ELR (cell line): ENCODE data around the gene ZPBP2.
A peak's percentile ranks its signal among the peaks of the same experiment; 100 is the strongest.
"Not testable (repeated sequence)": the region's sequence is repeated elsewhere in the genome, so short reads cannot be mapped to it uniquely, and the experiment has no call there.

Experiments
- DNase-seq: peaks from one replicate; pipeline ENCODE4 v3.0.0-alpha.2; 2015; ENCODE audit warnings: low read depth

The ZPBP2 gene

GRCh38 chr17:39855911-39856649 is 11.9 kb upstream of the ZPBP2 start:
- DNase-seq, result not testable (repeated sequence)

DNA sequence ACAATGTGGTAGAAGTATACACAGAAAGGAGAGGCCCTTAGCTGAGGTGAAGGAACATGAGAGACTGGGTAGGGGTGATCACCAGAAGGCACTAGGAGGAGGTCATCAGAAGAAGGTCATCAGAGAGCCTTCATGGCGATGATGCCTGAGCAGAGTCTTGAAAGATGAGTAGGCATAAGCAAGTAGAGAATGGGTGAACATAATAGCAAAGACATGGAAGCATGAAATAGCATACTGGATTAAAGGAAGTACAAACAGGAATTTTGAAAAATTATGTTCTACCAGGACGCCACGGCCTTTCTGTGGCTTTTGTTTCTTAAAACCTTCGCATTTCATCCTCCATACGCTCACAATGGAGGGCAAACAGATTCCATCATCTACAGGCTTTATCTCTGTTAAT is 6.8 kb upstream of the ZPBP2 start:
- no peak for DNase-seq

DNA sequence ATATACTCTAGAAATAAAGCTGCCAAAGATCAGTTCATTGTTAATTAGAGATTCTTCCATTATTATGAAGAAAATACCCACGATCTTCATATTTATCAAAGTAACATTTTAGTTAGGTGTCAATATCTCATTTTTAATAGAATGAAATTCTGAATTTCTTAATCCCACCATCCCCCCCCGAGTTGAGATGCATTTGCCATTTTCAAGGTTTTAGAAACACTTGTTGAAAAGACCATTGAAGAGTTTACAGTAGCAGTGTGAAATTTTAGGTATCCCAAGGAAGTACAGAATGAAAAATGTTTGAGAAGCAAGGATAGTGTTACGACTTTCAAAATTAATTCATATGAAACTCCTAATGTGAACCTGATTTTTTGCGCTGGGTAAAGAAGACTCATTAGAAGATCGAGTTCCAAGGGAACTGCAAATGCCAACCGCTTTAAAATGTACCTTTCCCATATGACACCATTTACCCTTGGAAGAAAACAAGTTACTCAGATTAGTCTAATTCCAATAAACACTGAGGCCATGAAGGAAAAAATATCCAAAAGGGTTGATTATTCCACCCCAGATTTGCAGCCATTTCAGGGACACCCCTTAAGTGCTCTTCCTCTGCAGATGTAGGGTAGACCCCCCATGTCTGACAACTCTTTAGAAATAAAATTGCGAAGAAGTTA is 4.6 kb upstream of the ZPBP2 start:
- DNase-seq, result no peak

- peak; percentile 17 for DNase-seq
These were observed 3.9 kb upstream of the ZPBP2 start, which contains the start of gene IKZF3 for GRCh38 chr17:39863918-39864746. Gene IKZF3 (minus strand): TSS chr17:39864312. CDS start chr17:39864126, 186 bp downstream.

DNA sequence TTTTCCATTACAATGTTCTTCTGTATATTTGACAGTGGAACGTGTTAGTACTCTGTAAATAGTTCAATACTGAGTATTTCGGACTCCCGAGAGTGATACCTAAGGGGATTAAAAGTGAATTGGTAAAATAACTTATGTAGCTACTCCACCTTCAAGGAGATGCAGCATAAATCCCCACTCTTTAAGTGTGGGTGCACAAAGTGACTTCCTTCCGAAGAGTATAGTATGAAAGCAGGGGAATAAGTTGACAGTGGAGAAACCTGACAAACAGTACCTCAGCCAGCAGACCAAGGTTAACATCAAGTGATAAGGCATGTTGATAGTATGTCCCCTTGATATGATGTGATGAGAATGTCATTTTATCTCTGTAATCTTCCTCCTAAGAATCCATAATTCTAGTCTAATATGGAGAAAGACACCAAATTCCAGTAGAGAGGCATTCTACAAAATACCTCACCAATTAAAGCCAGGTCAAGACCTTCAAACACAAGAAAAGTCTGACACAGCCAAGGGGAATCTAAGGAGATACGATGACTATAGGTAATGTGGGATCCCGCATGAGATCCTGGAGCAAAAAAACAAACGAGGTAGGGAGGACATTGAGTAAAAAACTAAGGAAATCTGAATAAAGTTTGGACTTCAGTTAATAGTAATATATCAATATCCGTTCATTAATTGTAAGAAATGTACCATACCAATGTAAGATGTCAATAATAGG is 1.8 kb upstream of the ZPBP2 start:
- no peak for DNase-seq

DNA sequence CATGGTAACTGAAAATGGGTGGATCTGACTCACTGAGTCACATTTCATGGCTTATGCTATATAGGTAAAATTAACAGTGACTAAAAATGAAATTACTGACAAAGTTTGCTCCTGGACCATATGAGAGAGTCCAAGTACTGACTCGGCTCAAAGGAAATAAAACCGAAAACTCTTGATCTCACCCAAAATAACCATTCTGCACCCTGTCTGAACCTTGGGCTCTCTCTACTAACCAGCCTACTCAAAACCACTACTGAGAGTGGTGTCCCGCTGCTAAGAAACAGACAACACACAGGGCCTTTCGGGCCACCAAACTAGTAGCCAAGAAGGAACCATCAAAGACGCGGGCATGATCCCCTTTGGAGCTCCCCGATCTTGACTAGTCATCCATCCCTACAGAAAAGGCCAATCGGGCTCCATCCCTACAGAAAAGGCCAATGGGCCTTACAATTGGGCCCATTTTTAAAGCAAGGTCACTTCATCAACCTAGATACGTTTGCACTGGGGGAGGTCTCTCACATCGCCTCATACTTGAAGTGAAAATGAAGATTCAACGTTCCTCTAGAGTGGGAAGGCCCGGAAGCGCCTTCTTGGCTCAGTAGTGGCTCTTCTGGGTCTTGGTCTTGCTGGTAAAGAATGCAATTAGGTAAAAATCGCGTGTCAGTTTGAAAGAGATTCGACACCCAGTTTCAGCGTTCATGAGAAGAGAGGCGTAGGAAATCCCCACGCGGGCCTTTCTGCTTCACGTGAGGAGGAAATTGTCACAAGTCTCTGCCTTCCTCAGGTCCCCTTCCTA is 720 bp upstream of the ZPBP2 start:
- no peak for DNase-seq

DNA sequence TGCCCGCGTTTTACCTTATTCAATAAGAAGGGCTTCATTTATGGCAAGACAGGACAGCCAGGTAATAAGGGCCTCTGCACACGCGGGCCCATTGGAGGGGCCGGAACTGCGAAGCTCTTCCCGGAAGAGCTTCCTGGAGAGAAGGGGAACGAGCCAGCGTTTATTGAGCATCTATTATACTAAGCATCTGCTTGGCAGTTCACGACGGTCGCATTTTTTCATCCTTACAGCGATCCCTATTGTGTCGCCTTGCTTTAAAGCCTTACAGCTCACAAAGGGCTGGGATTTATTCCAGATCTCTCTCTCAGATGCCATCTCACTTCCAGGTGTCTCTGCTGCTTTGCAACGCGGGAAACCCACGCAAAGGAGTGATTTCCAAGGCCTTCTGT is 546 bp downstream of the ZPBP2 start:
- DNase-seq, result no peak

DNA sequence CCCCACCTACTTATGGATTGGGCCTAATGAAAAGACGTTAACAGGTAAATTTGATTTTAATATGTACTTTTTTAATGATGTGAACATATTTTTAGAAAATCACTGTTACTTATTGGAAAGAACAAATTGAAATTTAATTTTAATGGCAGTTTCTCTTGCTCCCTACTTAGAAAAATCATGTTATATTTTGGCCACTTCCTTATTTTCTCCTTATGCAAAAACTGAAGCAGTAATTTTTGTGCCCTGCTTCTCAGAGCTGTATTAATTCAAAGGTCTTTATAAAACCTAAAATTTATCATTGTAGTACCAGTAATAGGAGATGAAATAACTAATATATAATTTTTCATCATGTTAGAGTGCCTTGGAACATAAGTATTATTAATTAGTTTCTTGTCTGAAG is 2.8 kb downstream of the ZPBP2 start:
- no peak for DNase-seq

- no peak for DNase-seq
These were observed 3.8 kb downstream of the ZPBP2 start for GRCh38 chr17:39871801-39872200.

- DNase-seq, result peak; percentile 69
These were observed 4.7 kb downstream of the ZPBP2 start for GRCh38 chr17:39872751-39873150.

GRCh38 chr17:39886102-39886501 is 18.1 kb downstream of the ZPBP2 start:
- not testable (repeated sequence) for DNase-seq

DNA sequence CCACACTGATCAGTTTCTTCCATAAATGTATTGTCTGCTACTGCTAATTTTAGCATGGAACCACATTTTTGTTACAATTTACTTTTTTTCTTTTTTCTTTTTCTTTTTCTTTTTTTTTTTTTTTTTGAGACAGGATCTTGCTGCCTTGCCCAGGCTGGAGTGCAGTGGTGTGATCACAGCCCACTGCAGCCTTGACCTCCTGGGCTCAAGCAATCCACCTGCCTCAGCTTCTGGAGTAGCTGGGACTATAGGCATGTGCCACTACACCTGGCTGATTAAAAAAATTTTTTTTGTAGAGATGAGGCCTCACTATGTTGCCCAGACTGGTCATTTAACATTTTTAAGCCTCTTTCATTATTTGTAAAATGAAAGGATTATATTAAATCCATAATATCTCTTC is 19.1 kb downstream of the ZPBP2 start:
- no peak for DNase-seq

- DNase-seq, result no peak
These were observed 21.2 kb downstream of the ZPBP2 start for GRCh38 chr17:39889200-39889599.

DNA sequence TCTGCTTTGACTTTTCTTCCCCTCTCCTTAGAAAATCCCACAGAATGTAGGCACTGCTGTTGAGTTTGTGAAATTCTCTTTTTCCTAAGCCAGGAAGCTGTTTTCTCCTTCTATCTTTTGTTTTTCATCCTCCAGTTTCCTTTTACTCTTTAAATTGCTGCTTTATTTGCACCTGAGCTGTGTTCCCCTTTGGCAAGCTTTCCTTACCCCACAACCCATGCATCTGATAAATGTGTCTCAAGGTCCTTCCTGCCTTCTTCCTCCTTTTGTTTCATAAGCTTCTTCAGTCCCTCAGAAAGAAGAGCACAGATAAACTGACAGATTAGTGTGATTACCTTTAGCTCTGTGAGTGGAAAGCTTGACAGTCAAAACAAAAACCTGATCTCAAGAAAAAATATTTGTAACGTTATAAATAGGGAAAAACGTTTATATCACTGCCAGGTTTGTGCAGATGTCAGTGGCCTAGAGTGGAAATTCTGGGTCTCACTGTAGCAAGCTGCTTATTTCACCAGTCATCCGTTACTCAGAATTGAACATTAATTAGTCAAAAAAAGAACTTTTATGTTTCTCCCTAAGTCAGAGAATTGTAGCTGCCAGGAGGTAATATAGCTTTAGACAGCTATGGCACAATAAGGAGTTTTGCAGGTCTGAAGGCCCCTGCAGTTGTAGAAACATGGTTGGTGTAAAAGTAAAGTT is 26.8 kb downstream of the ZPBP2 start:
- no peak for DNase-seq

GRCh38 chr17:39898088-39898487 is 30.1 kb downstream of the ZPBP2 start:
- no peak for DNase-seq

- DNase-seq, result no peak
These were observed 31.2 kb downstream of the ZPBP2 start for GRCh38 chr17:39899215-39899614.

GRCh38 chr17:39902027-39902426 is 34.0 kb downstream of the ZPBP2 start:
- DNase-seq, result not testable (repeated sequence)

GRCh38 chr17:39903158-39903884 is 35.3 kb downstream of the ZPBP2 start:
- no peak for DNase-seq

DNA sequence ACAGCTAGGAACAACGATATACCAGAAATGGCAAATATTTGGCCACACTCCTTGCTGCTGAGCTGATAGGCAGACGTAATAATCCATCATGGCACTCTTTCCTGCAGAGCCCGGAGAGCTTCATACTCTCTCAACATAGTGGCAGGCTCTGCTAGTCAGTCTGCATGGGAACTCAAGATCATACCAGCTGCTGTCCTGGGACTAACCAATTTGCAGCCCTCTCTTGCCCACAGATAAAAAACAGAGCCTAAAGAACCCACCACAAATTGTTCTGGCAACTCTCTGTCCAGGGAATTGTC is 36.9 kb downstream of the ZPBP2 start:
- no peak for DNase-seq

GRCh38 chr17:39908789-39909352 is 40.9 kb downstream of the ZPBP2 start:
- no peak for DNase-seq
